NCI-H82 (cell line): ENCODE data around the gene PPM1M.

ENCODE experiments used
- DNase-seq: peaks from one replicate; lab custom pipeline; 2025; lab: John Stamatoyannopoulos, UW

PPM1M gene

DNA sequence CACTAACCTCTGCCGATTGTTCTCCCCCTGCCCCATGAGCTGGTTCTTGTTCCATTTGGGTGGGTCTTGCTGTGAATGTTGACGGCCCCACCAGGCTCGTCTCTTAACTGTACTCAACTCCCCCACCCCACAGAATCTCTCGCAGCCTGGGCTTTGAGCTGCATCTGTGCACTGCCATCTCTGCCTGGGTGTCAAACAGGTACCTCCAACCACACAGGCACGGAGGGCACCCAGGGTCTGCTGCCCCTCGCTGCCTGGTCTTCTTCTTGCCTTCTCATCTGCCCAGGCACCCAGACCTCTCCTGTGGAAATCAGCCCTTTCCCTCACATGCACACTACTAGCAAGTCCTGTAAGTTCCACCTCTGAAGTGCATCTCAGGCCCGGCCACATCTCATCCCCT lies 30.2 kb upstream of the PPM1M start:
- DNase-seq, result no peak

DNA sequence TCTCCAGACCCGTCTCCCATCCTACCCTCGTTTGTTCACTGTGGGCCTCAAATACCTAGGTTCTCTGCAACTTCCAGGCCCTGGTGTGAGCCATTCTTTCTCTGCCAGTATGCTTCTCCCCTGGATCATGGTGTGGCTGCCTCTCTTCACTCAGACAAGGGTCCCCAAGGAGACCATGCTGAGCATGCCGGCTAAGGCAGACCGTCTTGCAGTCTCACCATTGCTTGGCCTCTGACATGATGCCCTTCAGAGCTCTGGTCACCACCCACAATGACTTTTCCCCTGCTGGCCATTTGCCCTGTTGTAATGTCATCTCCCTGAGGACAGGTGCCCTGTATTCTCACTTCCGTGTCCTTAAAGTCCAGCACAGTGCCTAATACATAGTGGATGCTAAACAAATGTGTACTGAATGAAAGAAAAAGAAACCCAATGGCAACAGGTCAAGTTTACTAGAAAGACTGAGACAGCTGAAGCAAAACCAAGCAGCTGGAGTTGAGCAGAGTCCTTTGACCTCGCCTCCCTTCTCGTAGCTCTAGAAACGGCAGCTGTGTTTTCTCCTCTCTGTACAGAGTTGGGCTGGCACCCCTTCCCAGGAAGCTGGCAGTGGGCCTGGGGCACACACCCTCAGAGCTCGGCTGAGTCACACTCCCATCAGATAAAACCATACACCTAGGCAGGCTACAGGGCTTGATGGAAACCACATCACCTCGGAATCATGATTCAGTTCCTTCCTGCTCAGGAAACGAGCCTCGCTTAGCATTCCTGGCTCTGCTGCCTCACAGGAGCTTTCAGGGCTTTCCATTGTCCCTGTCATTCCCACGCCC lies 28.8 kb upstream of the PPM1M start:
- DNase-seq, result no peak

DNA sequence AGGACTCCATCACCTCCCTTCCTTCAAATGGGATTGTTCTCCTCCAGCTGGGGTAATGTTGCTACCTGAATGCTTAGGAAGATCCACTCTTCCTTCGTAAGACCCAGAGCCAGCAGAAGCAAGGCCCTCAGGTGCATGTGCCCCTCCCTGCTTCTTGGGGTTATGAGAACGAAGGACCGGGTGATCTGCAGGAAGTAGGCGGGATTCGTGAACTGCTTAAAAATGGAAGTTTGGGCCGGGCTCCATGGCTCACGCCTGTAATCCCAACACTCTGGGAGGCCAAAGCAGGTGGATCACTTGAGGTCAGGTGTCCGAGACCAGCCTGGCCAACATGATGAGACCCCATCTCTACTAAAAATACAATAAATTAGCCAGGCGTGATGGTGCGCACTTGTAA lies 28.2 kb upstream of the PPM1M start:
- DNase-seq, result no peak

- DNase-seq, result no peak
Observed at GRCh38 chr3:52218026-52218425, 27.5 kb upstream of the PPM1M start.

DNA sequence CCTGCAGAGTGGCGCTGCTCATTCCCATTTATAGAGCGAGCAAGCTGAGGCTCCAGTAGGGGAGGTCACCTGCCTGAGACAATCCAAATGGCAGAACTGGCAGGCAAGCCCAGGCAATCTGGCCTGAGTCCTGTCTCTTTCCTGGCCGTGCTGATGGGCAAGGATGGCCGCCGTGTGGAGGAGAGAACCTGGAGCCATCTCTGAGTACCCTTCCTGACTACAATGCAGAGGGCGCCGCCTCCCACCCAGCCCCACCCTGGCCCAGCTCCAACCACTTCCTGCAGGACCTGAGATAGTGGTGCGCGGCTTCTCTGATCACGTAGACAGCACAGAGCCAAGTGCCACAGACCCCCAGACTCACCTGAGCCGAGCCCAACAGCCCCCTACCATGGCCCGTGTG lies 27.1 kb upstream of the PPM1M start:
- DNase-seq, result no peak

DNA sequence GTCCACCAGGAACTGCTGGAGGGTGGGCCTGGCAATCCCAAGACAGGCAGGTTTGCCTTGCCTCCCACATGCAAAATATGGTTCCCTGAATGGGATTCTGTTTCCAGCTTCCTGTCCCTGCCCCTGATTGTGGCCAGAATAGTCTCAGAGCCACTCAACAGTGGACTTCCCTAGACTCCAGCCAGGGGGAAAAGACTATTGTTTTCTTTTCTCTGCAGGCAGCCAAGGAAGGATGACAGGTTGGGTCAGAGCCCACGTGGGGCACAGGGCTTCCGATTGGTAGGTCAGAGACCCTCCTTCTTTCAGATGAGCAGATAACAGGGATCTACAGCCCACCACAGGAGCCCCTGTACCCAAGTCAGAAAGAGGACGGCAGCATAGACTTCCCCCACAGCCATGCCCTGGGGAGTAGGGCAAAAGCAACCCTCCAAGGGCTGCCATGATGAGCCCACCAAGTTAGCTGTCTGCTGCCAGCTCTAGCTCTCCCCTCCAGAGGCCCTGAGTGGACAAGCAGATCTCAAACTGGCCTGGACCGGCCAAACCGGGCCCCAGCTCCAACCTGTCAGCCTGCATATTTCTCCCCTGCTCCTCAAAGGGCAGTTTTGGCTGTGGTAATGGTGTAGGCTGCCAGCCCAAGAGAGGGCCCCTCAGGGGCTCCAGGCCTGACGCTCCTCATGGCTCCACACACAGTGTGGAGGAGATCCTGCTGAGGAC lies 26.5 kb upstream of the PPM1M start:
- DNase-seq, result no peak

GRCh38 chr3:52220380-52221026 lies 25.1 kb upstream of the PPM1M start:
- peak; percentile 83 for DNase-seq

GRCh38 chr3:52221141-52221562 lies 24.4 kb upstream of the PPM1M start:
- DNase-seq, result no peak

GRCh38 chr3:52221563-52222318 lies 23.8 kb upstream of the PPM1M start:
- DNase-seq, result no peak

- no peak for DNase-seq
Observed at GRCh38 chr3:52222319-52223221, 23.0 kb upstream of the PPM1M start.

GRCh38 chr3:52223449-52224408 lies 21.8 kb upstream of the PPM1M start:
- no peak for DNase-seq

DNA sequence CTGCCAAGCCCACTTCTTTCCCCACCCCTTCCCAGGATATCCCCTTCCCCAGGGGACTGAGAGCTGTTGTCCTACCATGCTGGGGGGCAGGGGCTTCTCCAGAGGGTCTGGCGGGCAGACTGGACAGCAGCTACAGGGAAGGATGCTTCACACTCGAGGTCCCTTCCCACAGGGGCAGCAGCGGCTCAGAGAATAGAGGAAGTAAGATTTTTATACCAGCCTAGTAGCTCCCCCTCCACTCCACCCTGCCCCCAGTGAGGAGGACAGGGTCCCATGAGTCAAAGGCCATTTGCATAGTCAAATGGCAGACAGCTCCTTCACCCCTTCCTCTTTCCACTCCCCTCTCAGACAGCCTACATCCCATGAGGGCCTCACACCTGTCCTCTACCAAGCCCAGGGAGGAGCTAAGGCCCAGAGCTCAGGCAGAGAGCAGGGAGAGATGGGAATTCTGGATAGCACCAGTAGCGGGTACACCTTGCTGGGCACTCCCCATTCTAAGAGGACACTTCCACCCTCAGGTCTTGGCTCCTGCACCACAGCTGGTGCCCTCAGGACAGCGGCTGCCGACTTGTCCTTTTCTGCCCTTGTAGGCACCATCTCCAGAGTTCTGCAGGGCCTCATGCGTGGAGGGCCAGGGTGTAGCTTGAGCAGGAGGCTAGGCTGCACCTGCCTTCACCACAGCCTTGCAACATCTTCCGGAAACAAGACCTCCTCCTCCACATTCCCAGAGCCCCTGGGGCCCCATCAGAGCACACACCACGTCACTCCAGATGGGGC lies 19.9 kb upstream of the PPM1M start, which contains the start of gene TLR9:
TLR9 (minus strand) TSS at position 194 of the 777 bp plus-strand sequence; CDS start at position 78, 116 bp downstream.
- DNase-seq, result no peak

DNA sequence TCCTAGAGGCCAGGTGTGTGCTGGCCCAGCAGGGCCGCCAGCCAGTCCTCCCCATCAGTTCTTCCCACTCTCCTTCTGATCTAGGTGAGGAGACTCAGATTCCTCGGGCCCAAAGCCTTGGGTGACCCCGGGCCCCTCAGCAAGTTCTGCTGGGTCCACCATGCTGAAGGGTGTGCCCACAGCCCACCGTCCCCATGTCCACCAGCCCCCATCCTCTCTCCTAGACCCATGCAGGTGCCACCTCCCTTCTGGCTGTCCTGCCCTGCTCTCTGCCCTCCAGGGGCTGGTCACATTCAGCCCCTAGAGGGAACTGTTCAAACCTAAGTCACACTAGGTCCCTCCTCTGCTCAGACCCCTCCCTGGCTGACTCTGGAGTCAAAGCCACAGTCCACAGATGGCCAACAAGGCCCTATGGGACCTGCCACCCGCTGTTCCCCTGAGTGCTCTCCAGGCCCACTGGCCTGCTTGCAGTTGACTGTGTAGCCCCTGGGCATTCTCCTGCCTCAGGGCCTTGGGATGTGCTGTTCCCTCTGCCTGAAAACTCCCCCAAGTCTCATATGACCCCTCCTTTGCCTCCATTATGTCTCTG lies 19.2 kb upstream of the PPM1M start:
- DNase-seq, result no peak

DNA sequence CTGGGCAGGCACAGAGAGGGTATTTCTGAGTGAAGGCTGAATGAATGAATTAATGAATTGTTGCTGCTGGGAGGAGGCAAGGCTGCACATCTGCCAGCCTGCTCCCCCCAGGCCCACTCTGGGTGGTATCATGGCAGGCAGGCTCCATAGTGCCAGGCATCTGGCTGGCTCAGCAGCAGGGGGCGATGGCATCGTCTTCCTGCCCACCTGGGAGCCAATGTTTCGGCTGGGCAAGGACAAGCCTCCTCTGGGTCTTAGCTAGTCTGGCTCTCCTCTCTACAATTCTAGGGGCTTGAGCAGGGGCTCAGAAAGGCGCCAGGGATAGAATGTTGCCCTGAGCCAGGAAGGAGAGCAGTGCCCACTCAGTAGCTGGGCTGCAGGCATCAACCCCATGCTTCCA lies 18.4 kb upstream of the PPM1M start:
- DNase-seq, result no peak

- no peak for DNase-seq
Observed at GRCh38 chr3:52227766-52228165, 17.8 kb upstream of the PPM1M start.

GRCh38 chr3:52228266-52228665 lies 17.3 kb upstream of the PPM1M start:
- no peak for DNase-seq

DNA sequence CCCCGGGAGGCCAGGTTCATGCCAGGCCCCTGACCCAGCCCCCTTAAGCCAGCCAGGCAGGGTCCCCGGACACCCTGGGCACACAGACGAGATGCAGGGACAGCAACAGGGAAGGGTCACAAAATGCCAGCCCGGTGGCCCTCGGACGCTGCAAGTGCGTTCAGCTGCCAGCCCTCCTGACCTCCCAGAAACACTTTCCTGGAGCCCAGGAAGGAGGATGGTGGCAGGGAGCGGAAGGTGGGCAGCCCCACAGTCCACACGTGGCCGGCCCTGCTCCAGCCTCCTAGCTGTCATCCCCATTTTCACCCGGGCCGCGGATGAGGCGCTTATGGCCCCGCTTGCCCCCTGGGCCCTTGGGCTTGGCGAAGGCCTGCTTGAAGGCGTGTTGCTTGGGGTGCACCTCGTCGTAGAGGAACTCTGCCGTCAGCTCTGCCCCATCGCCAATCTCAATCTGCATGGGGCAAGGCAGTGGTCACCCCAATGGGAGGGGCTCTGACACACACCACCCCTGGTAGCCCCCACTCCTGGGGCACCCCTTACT lies 16.7 kb upstream of the PPM1M start:
- DNase-seq, result no peak

DNA sequence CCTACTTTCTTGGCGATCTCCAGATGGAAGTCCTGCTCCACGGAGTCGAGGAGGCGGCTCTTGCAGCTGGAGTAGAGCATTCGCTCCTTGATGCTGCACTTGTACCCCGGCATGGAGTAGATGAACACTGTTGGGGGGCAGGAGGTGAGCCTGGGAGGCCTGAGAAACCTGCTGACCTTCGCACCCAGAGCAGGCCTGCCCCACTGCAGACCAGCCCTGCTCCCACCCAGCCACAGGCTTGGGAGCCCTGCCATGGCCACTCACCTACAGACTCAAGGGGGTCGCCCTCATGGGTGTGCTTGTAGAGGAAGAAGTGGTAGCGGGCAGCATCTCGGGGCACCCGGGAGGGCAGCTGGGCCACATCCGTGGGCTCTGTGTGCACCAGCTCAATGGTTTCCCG lies 15.9 kb upstream of the PPM1M start:
- DNase-seq, result no peak
